ENCODE results near the gene NRP1. TPM values are rescaled to one million over a fixed set of nuclear protein-coding genes. Genes with fewer than 3 reads are reported as not detected.

Gene NRP1
- total and polyA plus RNA-seq, 5 experiments from 2014 or later: 0.60 to 0.88 TPM; not detected in 3

DNA sequence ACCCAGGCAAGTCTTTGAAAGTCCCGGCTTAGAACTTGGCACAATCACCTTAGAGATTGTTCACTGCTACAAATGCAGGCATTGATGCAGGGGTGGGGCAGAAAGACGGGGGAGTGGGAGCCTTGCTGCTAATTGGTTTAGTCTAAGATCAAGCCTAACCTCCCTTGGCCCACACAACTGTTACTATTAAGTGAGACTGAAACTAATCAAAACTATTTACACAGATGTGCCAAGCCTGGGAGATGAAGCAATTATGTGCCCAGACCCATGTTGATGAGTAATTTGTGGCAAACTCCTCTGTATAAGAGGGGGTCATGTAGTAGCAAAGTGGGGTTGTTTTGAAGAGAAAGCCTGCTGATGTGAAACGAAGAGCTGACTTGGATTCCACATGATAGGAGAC is 198.2 kb downstream of the NRP1 start:
- DNase-seq (no peak), ATAC-seq (no peak)
- H3K9me3 Mint-ChIP-seq: no peaks in the 10 kb centered on the region
- POLR2A ChIA-PET: interaction anchor here (1.3 to 2.3 kb wide), 2 partner anchors 9 to 758 kb away, joined by 3 to 12 read pairs; no protein-coding TSS in a partner anchor
- H3K27ac Mint-ChIP-seq: peak overlapping the region in 9 of 10 donors; percentile 76 to 99 (median 97)
- peak overlapping the region in 3 of 10 donors; percentile 29 to 71 (median 43) for H3K4me3 Mint-ChIP-seq
- no peaks in the 10 kb centered on the region for H3K36me3 Mint-ChIP-seq
- peaks cover 28 to 90% (median 72%) of the 10 kb centered on the region in 4 donors for H3K4me1 Mint-ChIP-seq
- H3K27me3 Mint-ChIP-seq: peaks cover 0 to 1% (median 0%) of the 10 kb centered on the region in 5 donors

DNA sequence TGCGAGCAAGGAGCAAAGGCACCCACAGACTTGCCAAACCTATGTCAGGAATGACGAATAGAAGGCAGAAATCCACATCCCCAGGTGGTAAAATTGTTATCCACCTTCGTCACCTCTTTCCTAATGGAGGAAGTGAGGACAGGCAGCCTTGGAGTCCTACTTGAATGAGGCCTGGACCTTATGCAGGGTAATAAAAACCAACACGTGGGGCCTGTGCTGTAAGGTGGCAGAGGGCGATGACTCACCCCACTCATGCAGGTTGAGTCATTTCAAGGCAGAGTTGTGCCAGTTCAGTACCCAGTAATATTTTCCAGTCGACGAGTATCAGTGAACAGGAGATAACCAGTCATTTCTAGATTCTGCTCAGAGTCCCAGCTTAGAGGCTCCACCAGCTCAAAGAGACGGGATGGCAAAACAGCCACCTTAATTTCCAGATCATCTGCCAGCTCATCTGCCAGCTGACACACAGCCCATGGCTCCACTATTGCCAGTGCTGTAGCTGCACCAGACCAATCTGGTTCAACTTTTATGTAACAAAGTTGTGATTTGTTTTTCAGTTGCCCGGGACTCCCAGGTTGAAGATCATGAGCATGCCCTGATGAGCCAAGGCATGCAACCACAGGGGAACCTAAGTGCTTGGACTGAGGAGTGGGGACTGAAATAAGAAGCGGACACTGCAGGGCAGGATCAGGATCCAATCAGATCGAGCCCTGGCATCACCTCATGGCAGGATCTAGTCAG is 200.3 kb downstream of the NRP1 start:
- Mint-ChIP-seq H3K36me3 (no peaks in the 10 kb centered on the region), H3K4me3 (peak overlapping the region in 2 of 10 donors; percentile 11 to 27), H3K27me3 (peaks cover 0 to 1% (median 0%) of the 10 kb centered on the region in 5 donors), H3K9me3 (no peaks in the 10 kb centered on the region), H3K4me1 (peaks cover 17 to 78% (median 54%) of the 10 kb centered on the region in 4 donors), H3K27ac (peak overlapping the region; percentile 41 to 98 (median 67))
- ATAC-seq (peak in 1 of 2 donors; percentile 68), DNase-seq (peak in 2 of 10 donors; percentile 48 to 70)
- POLR2A ChIA-PET: interaction anchor here (0.5 to 1.6 kb wide), 5 partner anchors 13 to 1721 kb away, joined by 3 to 5 read pairs (median 3); no protein-coding TSS in a partner anchor

DNA sequence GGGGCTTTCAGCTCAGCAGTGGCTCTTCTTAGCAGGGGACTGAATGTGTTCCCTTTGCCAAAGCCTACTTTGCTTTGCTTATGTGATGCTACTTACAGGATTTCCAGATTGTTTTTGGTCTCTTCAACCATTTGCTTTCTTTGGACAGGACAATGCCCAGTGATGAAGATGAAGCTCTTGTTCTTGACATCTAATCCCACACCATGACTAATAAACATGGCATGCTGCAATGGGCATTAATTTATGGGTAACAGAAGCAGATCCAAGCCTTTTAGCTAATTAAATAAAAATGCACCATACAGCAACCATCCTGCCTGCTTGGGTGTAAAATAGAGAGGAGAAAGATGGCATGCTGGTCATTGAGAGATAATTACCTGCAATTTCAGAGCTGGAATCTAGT is 200.9 kb downstream of the NRP1 start:
- peaks cover 18 to 78% (median 56%) of the 10 kb centered on the region in 4 donors for H3K4me1 Mint-ChIP-seq
- H3K27me3 Mint-ChIP-seq: peaks cover 0 to 1% (median 0%) of the 10 kb centered on the region in 5 donors
- no peaks in the 10 kb centered on the region for H3K36me3 Mint-ChIP-seq
- DNase-seq (no peak), ATAC-seq (no peak)
- H3K9me3 Mint-ChIP-seq: no peaks in the 10 kb centered on the region
- POLR2A ChIA-PET: interaction anchor here (0.5 to 1.6 kb wide), 3 partner anchors 13 to 1722 kb away, joined by 3 to 5 read pairs (median 4); no protein-coding TSS in a partner anchor
- H3K27ac Mint-ChIP-seq: peak overlapping the region in 7 of 10 donors; percentile 6 to 98 (median 69)
- H3K4me3 Mint-ChIP-seq: peak overlapping the region in 1 of 10 donors; percentile 8

DNA sequence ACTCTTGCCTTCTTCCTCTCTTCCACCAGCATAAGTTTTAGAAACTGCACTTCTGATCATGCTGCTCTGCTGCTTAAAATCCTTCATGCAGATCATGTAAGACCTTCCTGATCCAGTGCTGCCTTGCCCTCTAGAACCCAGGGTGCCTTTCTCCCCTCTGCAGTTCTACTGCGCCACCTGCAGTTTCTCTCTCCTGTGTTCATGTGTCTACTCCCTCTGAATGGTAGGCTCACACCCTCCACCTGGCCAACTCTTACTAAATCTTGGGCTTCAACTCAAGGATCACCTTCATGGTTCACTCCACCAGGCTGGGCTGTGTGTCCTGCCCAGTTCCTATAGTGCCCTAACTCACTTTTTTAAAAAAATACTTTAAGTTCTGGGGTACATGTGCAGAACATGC is 201.8 kb downstream of the NRP1 start:
- peak overlapping the region in 9 of 10 donors; percentile 3 to 98 (median 71) for H3K27ac Mint-ChIP-seq
- H3K4me3 Mint-ChIP-seq: peak overlapping the region in 2 of 10 donors; percentile 0 to 24
- no peak for DNase-seq
- peaks cover 0 to 1% (median 0%) of the 10 kb centered on the region in 5 donors for H3K27me3 Mint-ChIP-seq
- H3K9me3 Mint-ChIP-seq: no peaks in the 10 kb centered on the region
- H3K4me1 Mint-ChIP-seq: peaks cover 17 to 74% (median 52%) of the 10 kb centered on the region in 4 donors
- no peaks in the 10 kb centered on the region for H3K36me3 Mint-ChIP-seq
- ATAC-seq: peak in 1 of 2 donors; percentile 54
- POLR2A ChIA-PET: interaction anchor here (0.7 to 1.1 kb wide), 2 partner anchors 13 to 188 kb away, joined by 4 read pairs; no protein-coding TSS in a partner anchor

GRCh38 chr10:33129996-33130386 is 204.5 kb downstream of the NRP1 start:
- Mint-ChIP-seq H3K4me1 (peaks cover 20 to 77% (median 61%) of the 10 kb centered on the region in 4 donors), H3K27me3 (no peaks in the 10 kb centered on the region), H3K36me3 (no peaks in the 10 kb centered on the region), H3K9me3 (no peaks in the 10 kb centered on the region), H3K4me3 (no peak overlapping the region), H3K27ac (peak overlapping the region in 7 of 10 donors; percentile 40 to 94 (median 68))
- DNase-seq (no peak), ATAC-seq (no peak)
- POLR2A ChIA-PET: interaction anchor here (1.1 to 2.7 kb wide), 2 partner anchors 9 to 120 kb away, joined by 3 to 9 read pairs; no protein-coding TSS in a partner anchor

- Mint-ChIP-seq H3K9me3 (no peaks in the 10 kb centered on the region), H3K4me1 (peaks cover 20 to 71% (median 59%) of the 10 kb centered on the region in 4 donors), H3K27me3 (no peaks in the 10 kb centered on the region), H3K27ac (peak overlapping the region in 9 of 10 donors; percentile 68 to 97 (median 85)), H3K4me3 (peak overlapping the region in 2 of 10 donors; percentile 8 to 72), H3K36me3 (no peaks in the 10 kb centered on the region)
- ATAC-seq: no peak
- no peak for DNase-seq
- POLR2A ChIA-PET: interaction anchor here (2.7 kb wide), 1 partner anchor 10 kb away, joined by 9 read pairs; no protein-coding TSS in a partner anchor
These were observed 205.1 kb downstream of the NRP1 start for GRCh38 chr10:33129141-33129995.

DNA sequence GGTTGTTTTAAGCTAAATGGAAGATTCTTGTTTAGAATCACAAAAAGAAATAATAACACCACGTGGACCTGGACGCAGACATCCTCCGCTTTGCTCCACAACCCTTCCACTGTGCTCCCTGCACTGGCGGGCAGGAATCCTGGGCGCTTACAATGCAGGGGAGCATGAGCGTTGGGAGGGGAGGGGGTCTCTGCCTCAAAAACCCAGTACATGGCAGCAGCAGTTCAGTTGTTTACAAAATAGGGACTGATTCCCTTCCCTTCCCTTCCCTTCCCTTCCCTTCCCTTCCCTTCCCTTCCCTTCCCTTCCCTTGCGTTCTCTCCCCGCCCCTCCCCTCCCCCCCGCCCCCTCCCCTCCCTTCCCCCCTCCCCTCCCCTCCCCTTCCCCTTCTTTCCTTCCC is 206.8 kb downstream of the NRP1 start:
- peak overlapping the region in 1 of 10 donors; percentile 80 for H3K4me3 Mint-ChIP-seq
- ATAC-seq (no peak), DNase-seq (no peak)
- no peaks in the 10 kb centered on the region for H3K27me3 Mint-ChIP-seq
- POLR2A ChIA-PET: interaction anchor here (2.2 to 3.6 kb wide), 2 partner anchors 9 to 11 kb away, joined by 12 to 51 read pairs; no protein-coding TSS in a partner anchor
- no peaks in the 10 kb centered on the region for H3K9me3 Mint-ChIP-seq
- peak overlapping the region; percentile 24 to 97 (median 91) for H3K27ac Mint-ChIP-seq
- H3K36me3 Mint-ChIP-seq: no peaks in the 10 kb centered on the region
- peaks cover 18 to 70% (median 53%) of the 10 kb centered on the region in 4 donors for H3K4me1 Mint-ChIP-seq

Measured in naive thymus-derived CD8-positive, alpha-beta T cell (primary cell).